DOHH2 (cell line): ENCODE results near the gene RUVBL2.

Experiments
- CTCF ChIP-seq: fragments of 200-600 bp; sonication (generic); IDR thresholded peaks from one replicate; pipeline ENCODE4 v1.5.1; 2014; ENCODE audit warnings: antibody characterized with exemption, mild to moderate bottlenecking, low read depth, low read length; ENCODE audit not compliant: poor library complexity, severe bottlenecking
- EZH2phosphoT487 ChIP-seq: fragments of 200-600 bp; sonication (generic); IDR thresholded peaks from 2 replicates; pipeline ENCODE4 v1.6.1; 2017; ENCODE audit warnings: borderline replicate concordance, mild to moderate bottlenecking, antibody characterized with exemption, low read length, moderate library complexity, mixed read lengths

- TF ChIP-seq CTCF, result no peak
- no peak for TF ChIP-seq EZH2phosphoT487
These were observed 13.2 kb downstream of the RUVBL2 start for GRCh38 chr19:49006905-49007304.
